OCI-LY1 (cell line): ENCODE results near the gene TENT4A.

Experiments
- H2AFZ ChIP-seq: fragments of 200-600 bp; sonication (generic), shearing (Covaris generic); 2 replicates; pipeline ENCODE4 v1.6.0; 2014; ENCODE audit warnings: antibody characterized with exemption, mild to moderate bottlenecking, low read length
- H3F3A ChIP-seq: fragments of 200-600 bp; sonication (generic), shearing (Covaris generic); 2 replicates; pipeline ENCODE4 v1.6.0; 2014; ENCODE audit warnings: mild to moderate bottlenecking, antibody characterized with exemption, low read length, moderate library complexity; ENCODE audit not compliant: insufficient read depth
- H3K27ac ChIP-seq: fragments of 200-600 bp; sonication (generic); 2 replicates; pipeline ENCODE4 v1.5.1; 2014; ENCODE audit warnings: low read length, mixed run types, mild to moderate bottlenecking, low read depth; ENCODE audit not compliant: poor library complexity, severe bottlenecking
- H3K27me3 ChIP-seq: fragments of 200-600 bp; sonication (generic); 2 replicates; pipeline ENCODE4 v1.6.0; 2014; ENCODE audit warnings: antibody characterized with exemption, mild to moderate bottlenecking, low read length, moderate library complexity; ENCODE audit not compliant: insufficient read depth
- H3K36me3 ChIP-seq: fragments of 200-600 bp; sonication (generic); 2 replicates; pipeline ENCODE4 v1.6.1; 2014; ENCODE audit warnings: mild to moderate bottlenecking, antibody characterized with exemption, low read length, moderate library complexity, mixed read lengths; ENCODE audit not compliant: insufficient read depth
- H3K4me1 ChIP-seq: fragments of 200-600 bp; sonication (generic); 2 replicates; pipeline ENCODE4 v1.5.1; 2014; ENCODE audit warnings: mild to moderate bottlenecking, low read length, moderate library complexity; ENCODE audit not compliant: insufficient read depth, severe bottlenecking
- H3K4me2 ChIP-seq: fragments of 200-600 bp; sonication (generic), shearing (Covaris generic); 2 replicates; pipeline ENCODE4 v1.6.1; 2014; ENCODE audit warnings: low read length
- H3K4me3 ChIP-seq: fragments of 200-600 bp; sonication (generic); 2 replicates; pipeline ENCODE4 v1.5.1; 2014; ENCODE audit warnings: low read length, low read depth, mild to moderate bottlenecking, mixed read lengths; ENCODE audit not compliant: poor library complexity, severe bottlenecking
- H3K79me2 ChIP-seq: fragments of 200-600 bp; shearing (Covaris generic); 2 replicates; pipeline ENCODE4 v1.6.1; 2016; ENCODE audit warnings: mixed run types, low read length, mixed read lengths; ENCODE audit not compliant: insufficient read depth
- H3K9ac ChIP-seq: fragments of 200-600 bp; sonication (generic), shearing (Covaris generic); 2 replicates; pipeline ENCODE4 v1.6.1; 2014; ENCODE audit warnings: mild to moderate bottlenecking, low read length, mixed read lengths
- H3K9me2 ChIP-seq: fragments of 200-600 bp; sonication (generic), shearing (Covaris generic); 2 replicates; pipeline ENCODE4 v1.6.1; 2014; ENCODE audit warnings: low read depth, mild to moderate bottlenecking, low read length, mixed read lengths
- H3K9me3 ChIP-seq: fragments of 200-600 bp; shearing (Covaris generic); 2 replicates; pipeline ENCODE4 v1.6.1; 2014; ENCODE audit warnings: low read length, mixed read lengths
- H4K20me1 ChIP-seq: fragments of 200-600 bp; sonication (generic), shearing (Covaris generic); 2 replicates; pipeline ENCODE4 v1.6.0; 2016; ENCODE audit warnings: mild to moderate bottlenecking, low read length; ENCODE audit not compliant: insufficient read depth
- CTCF ChIP-seq: fragments of 200-600 bp; sonication (generic), shearing (Covaris generic); IDR thresholded peaks from 2 replicates; pipeline ENCODE4 v1.5.1; 2017; ENCODE audit warnings: mild to moderate bottlenecking, antibody characterized with exemption, low read length, moderate library complexity, mixed read lengths
- EZH2 ChIP-seq: fragments of 200-600 bp; sonication (generic), shearing (Covaris generic); IDR thresholded peaks from 2 replicates; pipeline ENCODE4 v1.8.0; 2017; ENCODE audit warnings: borderline replicate concordance, mixed run types, mild to moderate bottlenecking, antibody characterized with exemption, low read length, moderate library complexity, mixed read lengths

Gene TENT4A

GRCh38 chr5:6674886-6675285 lies 38.3 kb upstream of the TENT4A start:
- no peaks in the 10 kb centered on the region for H3K9me3 ChIP-seq
- H3K79me2 ChIP-seq = no peaks in the 10 kb centered on the region
- no peaks in the 10 kb centered on the region for H3K9me2 ChIP-seq
- H3K27ac ChIP-seq = no peak overlapping the region
- H4K20me1 ChIP-seq = no peaks in the 10 kb centered on the region
- no peak overlapping the region for H3K9ac ChIP-seq
- no peaks in the 10 kb centered on the region for H3K4me1 ChIP-seq
- H3F3A ChIP-seq = no peaks in the 10 kb centered on the region
- H2AFZ ChIP-seq = no peak overlapping the region
- no peak overlapping the region for H3K4me3 ChIP-seq
- H3K27me3 ChIP-seq = no peaks in the 10 kb centered on the region
- H3K36me3 ChIP-seq = peaks cover 10% of the 10 kb centered on the region
- no peak overlapping the region for H3K4me2 ChIP-seq
- no peak for TF ChIP-seq EZH2
- no peak for TF ChIP-seq CTCF

GRCh38 chr5:6675784-6676491 lies 37.3 kb upstream of the TENT4A start:
- TF ChIP-seq EZH2 (no peak), CTCF (peak; percentile 19; the same call in 1 of the 2 replicates)
- Histone ChIP-seq H3K4me1 (no peaks in the 10 kb centered on the region), H3K27me3 (no peaks in the 10 kb centered on the region), H2AFZ (no peak overlapping the region), H3K9ac (no peak overlapping the region), H3K4me2 (no peak overlapping the region), H3K9me3 (no peaks in the 10 kb centered on the region), H3F3A (no peaks in the 10 kb centered on the region), H4K20me1 (no peaks in the 10 kb centered on the region), H3K79me2 (no peaks in the 10 kb centered on the region), H3K27ac (no peak overlapping the region), H3K9me2 (no peaks in the 10 kb centered on the region), H3K36me3 (peaks cover 4% of the 10 kb centered on the region; the same call in 1 of the 2 replicates), H3K4me3 (no peak overlapping the region)

GRCh38 chr5:6676702-6677101 lies 36.5 kb upstream of the TENT4A start:
- H3F3A ChIP-seq = no peaks in the 10 kb centered on the region
- H3K36me3 ChIP-seq = peaks cover 4% of the 10 kb centered on the region; the same call in 1 of the 2 replicates
- H3K4me1 ChIP-seq = no peaks in the 10 kb centered on the region
- H3K27me3 ChIP-seq = no peaks in the 10 kb centered on the region
- H3K79me2 ChIP-seq = no peaks in the 10 kb centered on the region
- H2AFZ ChIP-seq = no peak overlapping the region
- H3K27ac ChIP-seq = no peak overlapping the region
- no peak overlapping the region for H3K4me3 ChIP-seq
- no peaks in the 10 kb centered on the region for H4K20me1 ChIP-seq
- H3K9me2 ChIP-seq = no peaks in the 10 kb centered on the region
- TF ChIP-seq EZH2 (no peak), CTCF (no peak)
- H3K9me3 ChIP-seq = no peaks in the 10 kb centered on the region
- H3K9ac ChIP-seq = no peak overlapping the region
- H3K4me2 ChIP-seq = no peak overlapping the region
